IPS-11a (cell line): ENCODE measurements around the gene NDUFB4.
"Not testable (repeated sequence)": the region's sequence is repeated elsewhere in the genome, so short reads cannot be mapped to it uniquely, and the experiment has no call there.

Source experiments
- H3K4me3 ChIP-seq: one replicate; pipeline ENCODE4 v1.5.1; 2013; ENCODE audit warnings: low read depth, low read length, control low read depth

Gene NDUFB4

GRCh38 chr3:120636795-120637401, 40.8 kb downstream of the NDUFB4 start:
- H3K4me3 ChIP-seq = no peak overlapping the region

DNA sequence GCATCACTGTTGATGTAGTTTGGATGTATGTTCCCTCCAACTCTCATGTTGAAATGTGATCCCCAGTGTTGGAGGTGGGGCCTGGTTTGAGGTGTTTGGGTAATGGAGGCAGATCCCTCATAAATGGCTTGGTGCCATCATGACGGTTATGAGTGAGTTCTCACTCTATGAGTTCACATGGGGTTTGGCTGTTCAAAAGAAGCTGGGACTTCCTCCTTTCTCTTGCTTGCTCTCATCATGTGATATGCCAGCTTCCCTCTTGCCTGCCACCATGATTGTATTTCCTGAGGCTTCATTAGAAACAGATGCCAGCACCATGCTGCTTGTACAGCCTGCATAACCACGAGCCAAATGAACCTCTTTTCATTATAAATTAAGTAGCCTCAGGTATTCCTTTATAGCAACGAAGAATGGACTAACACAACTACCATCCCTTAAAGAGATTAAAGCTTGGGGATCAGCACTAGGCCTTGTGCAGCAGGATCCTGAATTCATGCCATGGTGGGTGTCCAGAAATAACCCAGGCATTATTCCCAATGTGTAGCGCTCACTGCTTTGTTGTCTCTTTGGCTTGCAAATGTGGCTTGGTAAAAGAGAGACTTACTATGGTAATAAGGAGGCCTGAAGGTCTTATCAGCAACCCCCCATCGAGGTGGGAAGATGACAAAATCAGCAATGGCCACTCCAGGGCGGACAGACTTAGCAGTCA, 41.9 kb downstream of the NDUFB4 start:
- no peak overlapping the region for H3K4me3 ChIP-seq

DNA sequence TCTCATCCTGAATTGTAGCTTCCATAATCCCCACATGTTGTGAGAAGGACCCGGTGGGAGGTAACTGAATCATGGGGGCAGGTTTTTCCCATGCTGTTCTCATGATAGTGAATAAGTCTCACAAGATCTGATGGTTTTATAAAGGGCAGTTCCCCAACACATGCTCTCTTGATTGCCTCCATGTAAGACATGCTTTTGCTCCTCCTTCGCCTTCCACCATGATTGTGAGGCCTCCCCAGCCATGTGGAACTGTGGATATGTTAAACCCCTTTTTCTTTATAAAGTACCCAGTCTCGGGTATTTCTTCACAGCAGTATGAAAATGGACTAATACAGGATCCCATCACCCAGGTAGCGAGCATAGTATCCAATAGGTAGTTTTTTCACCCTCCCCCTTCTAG, 42.7 kb downstream of the NDUFB4 start:
- H3K4me3 ChIP-seq = not testable (repeated sequence)

DNA sequence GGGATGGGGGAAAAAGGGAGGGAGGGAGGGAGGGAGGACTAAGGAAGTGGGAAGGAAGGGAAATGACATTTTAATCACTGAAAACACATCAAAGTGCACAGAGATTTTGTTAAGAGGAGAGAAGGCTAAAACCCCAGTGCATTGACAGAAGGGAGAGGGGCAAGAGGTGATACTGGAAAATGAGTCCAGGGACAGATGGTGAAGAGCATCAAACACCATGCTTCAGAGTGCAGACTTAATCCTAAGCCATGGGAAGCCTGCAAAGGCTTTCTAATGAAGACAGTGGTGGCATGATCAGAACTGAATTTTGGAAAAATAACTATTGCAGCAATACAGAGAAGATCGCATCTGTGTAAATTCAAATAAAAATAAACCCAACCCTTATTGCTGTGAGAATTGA, 44.1 kb downstream of the NDUFB4 start:
- H3K4me3 ChIP-seq = no peak overlapping the region

GRCh38 chr3:120641696-120642246, 45.6 kb downstream of the NDUFB4 start:
- H3K4me3 ChIP-seq = no peak overlapping the region

GRCh38 chr3:120642368-120642948, 46.3 kb downstream of the NDUFB4 start:
- H3K4me3 ChIP-seq = no peak overlapping the region

DNA sequence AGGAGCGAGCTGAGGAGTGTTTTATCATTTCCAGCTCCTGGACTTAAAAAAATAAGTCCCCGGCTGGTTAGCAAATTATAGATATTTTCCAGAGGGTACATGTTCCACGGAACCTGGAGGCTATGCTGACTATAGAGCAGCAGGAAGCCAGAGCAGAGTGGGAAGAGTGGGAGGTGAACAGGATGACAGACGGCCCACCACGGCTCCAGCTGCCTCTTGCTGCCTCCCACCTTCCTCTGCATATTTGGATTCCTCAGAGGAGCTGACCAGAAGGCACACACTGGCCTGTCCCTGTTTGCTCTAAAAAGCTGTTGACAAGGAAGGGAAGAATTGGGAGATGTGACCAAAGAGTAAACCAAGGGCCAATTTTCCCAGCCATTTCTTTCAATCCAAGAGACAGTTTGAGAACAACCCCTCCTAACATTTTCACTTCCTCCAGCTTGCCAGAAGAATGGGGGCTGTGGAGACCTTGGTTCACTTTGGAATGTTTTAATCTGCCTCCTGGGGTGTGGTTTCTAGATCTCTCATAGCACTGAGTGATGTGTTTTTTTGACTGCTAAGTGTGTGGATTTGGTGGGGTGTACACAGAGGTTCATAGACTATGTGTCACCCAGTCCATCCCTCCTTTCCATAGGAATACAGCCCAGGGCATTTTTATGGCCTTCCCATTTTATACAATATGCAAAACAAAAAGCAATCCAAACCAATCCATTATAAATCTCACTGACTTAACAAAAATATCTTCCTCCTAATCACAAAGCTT, 49.1 kb downstream of the NDUFB4 start:
- no peak overlapping the region for H3K4me3 ChIP-seq

DNA sequence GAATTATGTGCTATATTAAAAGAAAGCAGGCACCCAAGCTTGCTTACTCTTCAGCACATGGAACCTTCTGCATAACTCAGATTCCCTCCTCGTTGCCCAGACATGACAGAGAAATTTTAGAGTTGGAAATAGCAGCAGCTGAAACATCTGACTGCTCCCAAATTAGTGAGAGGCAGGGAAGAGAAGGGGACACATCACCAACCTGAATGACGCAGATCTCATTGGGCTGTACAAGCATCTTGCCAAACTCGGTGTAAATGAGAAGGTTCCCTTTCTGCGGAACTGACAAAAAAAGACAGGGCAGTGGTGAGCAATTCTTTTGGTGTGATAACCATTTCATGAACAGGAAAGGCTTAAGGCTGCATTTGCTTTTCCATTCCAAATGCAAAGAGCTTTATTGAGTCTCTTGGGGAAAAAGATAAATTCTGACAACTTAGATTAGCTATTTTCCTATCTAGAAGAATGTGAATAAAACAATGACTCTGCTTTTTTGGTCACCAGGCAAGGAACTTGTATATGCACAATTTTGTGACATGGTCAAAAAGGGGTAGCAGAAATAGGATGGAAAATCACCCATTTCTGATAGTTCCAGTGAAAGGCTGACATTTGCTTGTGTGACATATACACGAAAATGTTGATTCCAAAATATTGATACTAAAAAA, 50.8 kb downstream of the NDUFB4 start:
- H3K4me3 ChIP-seq = no peak overlapping the region

- no peak overlapping the region for H3K4me3 ChIP-seq
These were observed 52.2 kb downstream of the NDUFB4 start for GRCh38 chr3:120648290-120648689.

GRCh38 chr3:120649830-120650233, 53.7 kb downstream of the NDUFB4 start:
- no peak overlapping the region for H3K4me3 ChIP-seq

DNA sequence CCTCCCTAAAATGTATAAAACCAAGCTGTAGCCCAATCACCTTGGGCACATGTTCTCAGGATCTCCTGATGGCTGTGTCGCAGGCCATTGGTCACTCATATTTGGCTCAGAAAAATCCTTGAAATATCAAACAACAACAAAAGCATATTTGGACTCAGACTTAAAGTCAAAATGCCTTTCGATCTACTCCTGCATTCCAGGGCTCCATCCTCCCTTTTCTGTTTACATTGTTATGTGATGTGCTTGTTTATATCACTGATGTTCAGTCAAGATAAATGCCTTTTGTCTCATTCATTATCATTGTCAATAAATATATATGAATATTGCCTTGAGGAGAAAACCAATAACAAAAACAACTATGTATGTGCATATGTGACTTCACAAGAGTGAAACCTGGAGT, 54.2 kb downstream of the NDUFB4 start:
- no peak overlapping the region for H3K4me3 ChIP-seq
